ENCODE data around the gene EFEMP2. TPM values are rescaled to one million over a fixed set of nuclear protein-coding genes. Genes with fewer than 3 reads are reported as not detected.

EFEMP2 gene
- total and polyA plus RNA-seq, 5 experiments from 2014 or later = 1.8 to 16.9 (median 8.9) TPM; not detected in 1

DNA sequence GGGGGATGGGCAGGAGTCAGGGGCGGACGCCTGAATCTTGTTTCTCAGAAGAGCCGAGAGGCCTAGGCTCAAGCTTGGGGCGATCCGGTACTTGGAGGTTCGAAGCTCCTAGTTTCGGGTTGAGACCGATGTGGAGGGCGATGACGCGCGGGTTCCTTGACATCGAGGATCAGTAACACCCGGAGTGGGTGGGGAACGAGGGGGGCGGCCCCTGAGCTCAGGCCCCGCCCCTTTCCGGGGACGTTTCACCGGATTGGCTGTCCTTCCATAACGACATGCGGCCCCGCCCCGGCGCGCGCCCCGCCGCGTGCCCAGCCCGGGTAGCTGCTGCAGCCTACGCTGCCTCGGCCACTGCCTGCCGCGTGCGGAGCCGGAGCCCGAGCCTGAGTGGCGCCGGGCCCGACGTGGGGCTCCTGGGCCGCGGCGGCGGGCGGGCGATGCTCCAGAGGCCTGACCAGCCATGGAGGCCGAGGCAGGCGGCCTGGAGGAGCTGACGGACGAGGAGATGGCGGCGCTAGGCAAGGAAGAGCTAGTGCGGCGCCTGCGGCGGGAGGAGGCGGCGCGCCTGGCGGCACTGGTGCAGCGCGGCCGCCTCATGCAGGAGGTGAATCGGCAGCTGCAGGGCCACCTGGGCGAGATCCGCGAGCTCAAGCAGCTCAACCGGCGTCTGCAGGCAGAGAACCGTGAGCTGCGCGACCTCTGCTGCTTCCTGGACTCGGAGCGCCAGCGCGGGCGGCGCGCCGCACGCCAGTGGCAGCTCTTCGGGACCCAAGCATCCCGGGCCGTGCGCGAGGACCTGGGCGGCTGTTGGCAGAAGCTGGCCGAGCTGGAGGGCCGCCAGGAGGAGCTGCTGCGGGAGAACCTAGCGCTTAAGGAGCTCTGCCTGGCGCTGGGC, 18.0 kb upstream of the EFEMP2 start, which contains the start of gene CCDC85B:
CCDC85B (plus strand) TSS at position 350 of the 895 bp plus-strand sequence; CDS start at position 461, 111 bp downstream.
- H3K9me3 Mint-ChIP-seq = no peaks in the 10 kb centered on the region
- peaks cover 0 to 8% (median 0%) of the 10 kb centered on the region in 3 donors for H3K36me3 Mint-ChIP-seq
- POLR2A ChIA-PET = interaction anchor here (0.5 to 16.8 kb wide), 34 partner anchors 10 to 1964 kb away, joined by 3 to 405 read pairs (median 7); partner anchors contain the start of genes AP5B1, BANF1, C11orf68 and CD248
- peak within 1 kb of the TSS; percentile 94 to 100 (median 99) for H3K27ac Mint-ChIP-seq
- no peaks in the 10 kb centered on the region for H3K27me3 Mint-ChIP-seq
- H3K4me1 Mint-ChIP-seq = peaks cover 34 to 77% (median 68%) of the 10 kb centered on the region in 4 donors
- ATAC-seq (peak; percentile 69 to 73), DNase-seq (peak; percentile 96 to 99 (median 99))
- H3K4me3 Mint-ChIP-seq = peak within 1 kb of the TSS; percentile 87 to 96 (median 90)

DNA sequence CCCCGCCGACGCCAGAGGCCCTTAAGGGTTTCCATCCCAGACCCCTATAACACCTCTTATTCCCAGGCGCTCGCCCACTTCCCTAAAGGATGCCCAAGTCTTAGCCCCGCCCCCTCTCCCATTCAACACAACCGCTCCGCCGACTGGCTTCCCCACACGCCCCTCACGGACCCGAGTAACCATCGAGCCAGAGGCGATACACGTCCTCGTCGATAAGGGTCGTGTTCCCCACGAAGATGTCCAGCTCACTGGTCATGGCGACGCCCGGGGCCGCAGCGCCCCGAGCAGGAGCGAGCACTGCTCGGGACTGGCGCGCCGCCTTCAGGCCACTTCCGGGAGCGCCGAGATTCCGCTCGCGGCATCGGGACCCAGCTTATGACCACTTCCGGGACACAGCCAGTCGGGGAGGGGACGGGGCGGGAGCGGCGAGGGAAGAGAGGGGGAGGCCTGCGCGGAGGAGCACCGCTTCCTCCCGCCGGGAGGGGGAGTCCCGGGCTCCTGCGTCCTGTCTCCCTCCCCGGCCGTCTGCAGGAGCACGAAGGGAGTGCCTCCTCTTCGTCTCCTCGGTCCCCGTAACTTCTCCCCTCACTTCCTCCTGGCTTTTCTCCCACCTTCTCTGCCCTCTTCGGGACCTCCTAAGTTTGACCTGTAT, 15.7 kb upstream of the EFEMP2 start, which contains the start of gene FIBP:
FIBP (minus strand) TSS at position 309 of the 652 bp plus-strand sequence; CDS start at position 256, 53 bp downstream.
- ATAC-seq (peak; percentile 50 to 57), DNase-seq (peak; percentile 85 to 98 (median 91))
- Mint-ChIP-seq H3K27ac (peak within 1 kb of the TSS; percentile 94 to 100 (median 99)), H3K36me3 (peaks cover 0 to 26% (median 0%) of the 10 kb centered on the region in 3 donors), H3K27me3 (no peaks in the 10 kb centered on the region), H3K4me1 (peaks cover 38 to 79% (median 72%) of the 10 kb centered on the region in 4 donors), H3K4me3 (peak within 1 kb of the TSS; percentile 87 to 96 (median 90)), H3K9me3 (no peaks in the 10 kb centered on the region)
- POLR2A ChIA-PET = interaction anchor here (0.8 to 16.8 kb wide), 22 partner anchors 12 to 324 kb away, joined by 3 to 405 read pairs (median 6); partner anchors contain the start of genes BANF1, C11orf68, CFL1 and CTSW

DNA sequence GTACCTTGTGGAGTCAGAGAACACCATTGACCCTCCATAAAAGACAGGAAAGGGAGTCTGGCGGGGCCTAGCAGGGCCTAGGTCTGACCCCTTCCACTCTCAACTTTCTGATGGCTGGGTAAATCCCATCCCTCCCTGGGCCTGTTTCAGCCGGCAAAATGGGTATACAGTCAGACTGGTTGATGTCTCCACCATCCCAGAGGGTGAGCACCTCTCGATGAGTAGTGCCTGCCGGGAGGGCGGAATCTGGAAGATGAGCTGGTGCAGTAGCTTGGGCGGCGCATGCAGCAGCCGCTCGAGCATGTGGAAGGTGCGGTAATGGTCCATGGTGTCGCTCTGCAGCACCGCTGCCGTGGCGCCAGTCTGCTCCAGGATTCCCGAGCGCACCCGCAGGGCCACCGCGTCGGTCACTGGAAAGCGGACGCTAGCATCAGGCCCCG, 15.1 kb upstream of the EFEMP2 start:
- Mint-ChIP-seq H3K27ac (peak overlapping the region; percentile 94 to 100 (median 99)), H3K36me3 (peaks cover 0 to 28% (median 0%) of the 10 kb centered on the region in 3 donors)
- POLR2A ChIA-PET = interaction anchor here (0.7 to 16.8 kb wide), 21 partner anchors 13 to 1016 kb away, joined by 3 to 405 read pairs (median 5); partner anchors contain the start of genes BANF1, C11orf68, CFL1 and CTSW

DNA sequence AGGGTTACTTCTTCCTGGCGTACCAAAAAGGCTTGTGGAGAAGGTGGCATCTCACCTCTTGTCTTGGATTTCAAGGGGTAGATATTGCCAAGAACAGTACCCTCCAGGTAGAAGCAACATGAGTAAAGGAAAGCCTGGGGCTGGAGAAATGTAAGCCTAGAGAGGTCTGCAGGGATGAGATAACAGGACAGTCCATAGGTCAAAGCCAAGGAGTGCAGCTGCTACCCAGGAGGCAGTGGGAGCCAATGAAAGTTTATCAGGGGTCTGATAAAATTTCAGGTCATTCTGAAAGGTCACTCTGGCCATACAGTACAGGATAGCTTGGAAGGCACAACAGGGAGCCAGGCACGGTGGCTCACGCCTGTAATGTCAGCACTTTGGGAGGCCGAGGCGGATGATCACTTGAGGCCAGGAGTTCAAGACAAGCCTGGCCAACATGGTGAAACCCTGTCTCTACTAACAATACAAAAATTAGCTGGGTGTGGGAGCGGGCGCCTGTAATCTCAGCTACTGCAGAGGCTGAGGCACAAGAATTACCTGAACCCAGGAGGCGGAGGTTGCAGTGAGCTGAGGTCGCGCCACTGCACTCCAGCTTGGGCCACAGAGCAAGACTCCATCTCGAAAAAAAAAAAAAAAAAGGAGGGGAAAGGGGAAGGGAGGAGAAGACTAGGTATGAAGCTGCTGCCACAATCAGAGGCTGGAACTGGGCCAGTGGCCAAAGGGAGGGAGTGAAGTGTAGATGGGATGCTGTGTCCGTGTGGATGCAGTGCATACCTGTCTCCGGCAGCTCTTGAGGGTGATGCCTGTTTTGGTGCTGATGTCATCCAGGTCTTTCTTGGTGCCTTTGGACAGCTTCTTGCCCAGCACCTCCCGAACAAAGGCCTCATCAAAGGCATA, 14.5 kb upstream of the EFEMP2 start:
- Mint-ChIP-seq H3K9me3 (no peaks in the 10 kb centered on the region), H3K4me1 (peaks cover 30 to 72% (median 63%) of the 10 kb centered on the region in 4 donors), H3K36me3 (peaks cover 0 to 30% (median 2%) of the 10 kb centered on the region in 3 donors), H3K4me3 (peak overlapping the region; percentile 87 to 96 (median 90)), H3K27ac (peak overlapping the region; percentile 94 to 100 (median 99)), H3K27me3 (no peaks in the 10 kb centered on the region)
- DNase-seq (no peak), ATAC-seq (no peak)
- POLR2A ChIA-PET = interaction anchor here (0.6 to 16.8 kb wide), 15 partner anchors 12 to 1015 kb away, joined by 3 to 405 read pairs (median 5); partner anchors contain the start of genes C11orf68, CFL1, CTSW and DRAP1

More for the DNA sequence above, 15.1 kb upstream of the EFEMP2 start:
- no peaks in the 10 kb centered on the region for H3K9me3 Mint-ChIP-seq
- H3K27me3 Mint-ChIP-seq = no peaks in the 10 kb centered on the region
- H3K4me1 Mint-ChIP-seq = peaks cover 37 to 74% (median 67%) of the 10 kb centered on the region in 4 donors
- peak overlapping the region; percentile 87 to 96 (median 90) for H3K4me3 Mint-ChIP-seq
- DNase-seq (peak in 2 of 10 donors; percentile 9 to 22), ATAC-seq (no peak)

DNA sequence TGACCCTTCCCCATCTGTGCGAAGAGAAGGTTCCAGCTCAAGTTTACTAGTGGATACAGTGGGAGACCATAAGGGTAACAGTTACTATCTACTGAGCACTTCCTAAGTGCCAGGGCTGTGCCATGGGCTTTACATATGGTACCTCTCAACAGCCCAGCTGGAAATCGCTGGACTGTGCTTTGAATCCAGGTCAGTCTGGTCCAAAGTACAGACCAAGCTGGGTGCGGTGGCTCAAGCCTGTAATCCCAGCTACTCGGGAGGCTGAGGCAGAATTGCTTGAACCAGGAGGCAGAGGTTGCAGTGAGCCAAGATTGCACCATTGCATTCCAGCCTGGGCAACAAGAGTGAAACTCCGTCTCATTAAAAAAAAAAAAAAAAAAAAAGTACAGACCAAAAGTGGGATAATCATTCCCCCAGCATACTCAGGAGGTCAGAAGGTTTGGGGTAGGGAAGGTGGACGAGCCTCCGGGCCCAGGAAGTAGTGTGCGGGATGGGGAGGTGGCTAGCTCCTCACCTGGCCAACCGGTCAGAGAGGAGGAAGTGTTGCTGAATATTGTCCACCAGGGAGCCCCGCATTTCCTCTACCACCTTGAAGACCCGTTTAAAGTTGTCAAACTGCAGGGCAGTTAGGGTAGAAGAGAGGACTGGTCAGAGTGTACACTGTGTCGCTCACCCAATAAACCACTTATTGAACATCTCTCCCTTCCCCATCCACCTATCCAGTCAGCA, 13.4 kb upstream of the EFEMP2 start:
- Mint-ChIP-seq H3K27me3 (no peaks in the 10 kb centered on the region), H3K9me3 (no peaks in the 10 kb centered on the region), H3K36me3 (peaks cover 0 to 33% (median 2%) of the 10 kb centered on the region in 3 donors), H3K4me1 (peaks cover 29 to 78% (median 66%) of the 10 kb centered on the region in 4 donors), H3K27ac (peak overlapping the region in 5 of 10 donors; percentile 59 to 100 (median 94)), H3K4me3 (peak overlapping the region in 7 of 10 donors; percentile 29 to 96 (median 89))
- no peak for DNase-seq
- POLR2A ChIA-PET = interaction anchor here (0.6 to 16.8 kb wide), 14 partner anchors 11 to 1720 kb away, joined by 3 to 405 read pairs (median 8); partner anchors contain the start of genes C11orf68, CFL1, CTSW and DRAP1
- no peak for ATAC-seq

DNA sequence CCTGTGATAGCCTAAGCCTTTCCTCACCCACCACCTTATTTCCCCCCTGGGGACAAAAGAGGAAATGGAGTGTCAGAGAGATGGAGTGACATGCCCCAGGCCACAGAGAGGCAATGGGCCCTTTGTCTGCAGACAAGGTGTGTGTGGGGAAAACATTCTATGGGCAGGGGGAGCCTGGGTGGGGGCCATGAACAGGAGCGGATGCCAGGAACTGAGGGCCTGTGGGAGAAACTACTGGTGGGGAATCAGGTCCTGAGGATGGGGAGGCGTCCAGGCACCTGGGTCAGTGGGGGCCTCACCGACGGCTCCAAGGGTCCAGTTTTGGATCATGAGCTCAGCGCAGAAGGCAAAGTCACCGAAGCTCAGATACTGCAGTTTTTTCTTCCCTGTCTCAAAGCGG, 12.6 kb upstream of the EFEMP2 start:
- DNase-seq (no peak), ATAC-seq (no peak)
- H3K9me3 Mint-ChIP-seq = no peaks in the 10 kb centered on the region
- H3K27me3 Mint-ChIP-seq = no peaks in the 10 kb centered on the region
- H3K36me3 Mint-ChIP-seq = peaks cover 0 to 33% (median 2%) of the 10 kb centered on the region in 3 donors
- peak overlapping the region in 1 of 10 donors; percentile 45 for H3K4me3 Mint-ChIP-seq
- POLR2A ChIA-PET = interaction anchor here (0.6 to 16.8 kb wide), 16 partner anchors 10 to 1720 kb away, joined by 3 to 405 read pairs (median 6); partner anchors contain the start of genes AP5B1, CFL1, CTSW and EFEMP2
- peak overlapping the region in 6 of 10 donors; percentile 50 to 90 (median 66) for H3K27ac Mint-ChIP-seq
- H3K4me1 Mint-ChIP-seq = peaks cover 34 to 84% (median 71%) of the 10 kb centered on the region in 4 donors

DNA sequence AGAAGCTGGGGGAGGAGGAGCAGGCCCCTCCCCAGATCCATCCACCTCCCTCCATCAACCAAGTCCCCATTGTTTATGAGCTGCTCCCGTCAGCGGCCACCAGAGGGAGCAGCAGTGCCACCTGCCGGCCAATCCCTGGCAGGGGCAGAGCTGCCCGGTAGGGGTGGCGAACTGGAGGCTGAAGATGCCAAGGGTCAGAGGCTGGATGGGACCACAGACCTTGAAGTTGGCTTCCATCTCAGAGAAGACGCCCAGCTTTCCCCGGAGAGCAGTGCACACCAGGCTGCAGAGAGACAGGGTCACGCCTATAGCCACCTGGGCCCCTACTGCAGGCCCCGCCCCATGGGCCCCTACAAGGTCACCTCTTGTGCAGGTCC, 12.1 kb upstream of the EFEMP2 start:
- DNase-seq (peak; percentile 69 to 86 (median 81)), ATAC-seq (peak; percentile 48 to 52)
- no peaks in the 10 kb centered on the region for H3K9me3 Mint-ChIP-seq
- H3K27me3 Mint-ChIP-seq = no peaks in the 10 kb centered on the region
- H3K4me1 Mint-ChIP-seq = peaks cover 29 to 84% (median 70%) of the 10 kb centered on the region in 4 donors
- peak overlapping the region; percentile 51 to 90 (median 77) for H3K27ac Mint-ChIP-seq
- H3K36me3 Mint-ChIP-seq = peaks cover 0 to 33% (median 2%) of the 10 kb centered on the region in 3 donors
- peak overlapping the region in 6 of 10 donors; percentile 16 to 79 (median 32) for H3K4me3 Mint-ChIP-seq
- POLR2A ChIA-PET = interaction anchor here (0.6 to 16.8 kb wide), 19 partner anchors 9 to 428 kb away, joined by 3 to 405 read pairs (median 5); partner anchors contain the start of genes AP5B1, BANF1, CFL1 and CTSW

DNA sequence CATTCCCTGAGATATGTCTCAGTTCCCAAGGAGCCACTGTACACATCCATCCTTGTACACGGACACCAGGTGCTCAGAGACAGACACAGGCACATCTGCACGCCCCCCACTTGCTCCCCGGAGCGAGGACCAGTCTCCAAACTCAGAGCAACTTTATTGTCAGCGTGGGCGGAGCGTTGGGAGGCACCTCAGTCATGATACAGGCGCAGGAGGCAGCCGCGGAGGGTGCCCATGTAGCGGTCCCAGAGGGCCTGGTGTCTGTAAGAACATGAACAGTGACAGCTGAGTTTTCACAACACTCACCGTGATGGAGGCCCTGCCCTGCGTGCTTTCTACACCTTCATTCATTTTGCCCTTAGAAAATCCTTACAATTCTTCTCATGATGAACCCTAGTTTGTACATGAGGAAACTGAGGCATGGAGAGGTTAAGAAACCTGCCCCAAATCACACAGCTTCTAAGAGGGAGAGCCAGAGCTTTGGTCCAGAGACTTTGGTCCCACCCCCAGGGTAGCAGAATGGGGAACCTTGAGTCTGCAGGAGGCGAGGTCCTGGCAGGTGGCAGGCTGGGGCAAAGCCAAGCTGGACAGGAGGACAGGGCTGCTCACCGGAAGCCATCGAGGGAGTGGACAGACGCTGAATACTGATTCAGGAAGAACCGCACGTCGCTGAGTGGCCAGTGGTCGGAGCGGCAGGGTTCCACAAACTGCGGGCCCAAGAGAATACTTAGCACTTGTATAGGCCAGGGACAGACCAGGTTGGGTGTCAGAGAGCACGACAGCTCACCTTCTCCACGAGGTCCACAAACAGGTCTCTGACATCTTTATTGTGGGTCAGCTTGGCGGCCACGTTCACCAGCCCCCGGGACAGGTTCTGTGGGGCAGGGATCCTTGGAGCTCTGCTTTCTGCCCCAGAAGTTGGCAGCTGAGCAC, 11.5 kb upstream of the EFEMP2 start:
- peak overlapping the region in 5 of 10 donors; percentile 16 to 79 (median 23) for H3K4me3 Mint-ChIP-seq
- POLR2A ChIA-PET = interaction anchor here (0.6 to 16.8 kb wide), 19 partner anchors 9 to 231 kb away, joined by 3 to 405 read pairs (median 5); partner anchors contain the start of genes AP5B1, BANF1, CFL1 and CTSW
- H3K27me3 Mint-ChIP-seq = no peaks in the 10 kb centered on the region
- peaks cover 25 to 84% (median 70%) of the 10 kb centered on the region in 4 donors for H3K4me1 Mint-ChIP-seq
- H3K36me3 Mint-ChIP-seq = peaks cover 0 to 33% (median 2%) of the 10 kb centered on the region in 3 donors
- peak overlapping the region; percentile 60 to 90 (median 83) for H3K27ac Mint-ChIP-seq
- DNase-seq (no peak), ATAC-seq (no peak)
- H3K9me3 Mint-ChIP-seq = no peaks in the 10 kb centered on the region

DNA sequence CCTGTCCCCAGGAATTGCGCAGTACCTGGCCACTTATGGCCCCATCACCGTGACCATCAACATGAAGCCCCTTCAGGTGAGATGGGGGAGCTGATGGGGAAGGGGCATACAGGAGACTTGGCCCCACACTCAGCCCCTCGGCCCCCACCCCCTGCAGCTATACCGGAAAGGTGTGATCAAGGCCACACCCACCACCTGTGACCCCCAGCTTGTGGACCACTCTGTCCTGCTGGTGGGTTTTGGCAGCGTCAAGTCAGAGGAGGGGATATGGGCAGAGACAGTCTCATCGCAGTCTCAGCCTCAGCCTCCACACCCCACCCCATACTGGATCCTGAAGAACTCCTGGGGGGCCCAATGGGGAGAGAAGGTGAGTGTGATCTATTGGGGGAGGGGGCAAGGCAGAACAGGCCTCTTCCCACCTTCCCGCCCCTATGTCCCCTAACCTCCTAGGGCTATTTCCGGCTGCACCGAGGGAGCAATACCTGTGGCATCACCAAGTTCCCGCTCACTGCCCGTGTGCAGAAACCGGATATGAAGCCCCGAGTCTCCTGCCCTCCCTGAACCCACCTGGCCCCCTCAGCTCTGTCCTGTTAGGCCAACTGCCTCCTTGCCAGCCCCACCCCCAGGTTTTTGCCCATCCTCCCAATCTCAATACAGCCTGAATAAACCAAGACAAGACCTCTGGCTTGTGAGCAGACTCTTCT, 10.6 kb upstream of the EFEMP2 start:
- H3K27ac Mint-ChIP-seq = peak overlapping the region in 5 of 10 donors; percentile 18 to 85 (median 48)
- no peak for DNase-seq
- H3K4me1 Mint-ChIP-seq = peaks cover 21 to 83% (median 72%) of the 10 kb centered on the region in 4 donors

More for the DNA sequence above, 10.6 kb upstream of the EFEMP2 start:
- POLR2A ChIA-PET = interaction anchor here (0.8 to 16.8 kb wide), 5 partner anchors 9 to 106 kb away, joined by 3 to 405 read pairs (median 4); partner anchors contain the start of genes CFL1 and MUS81
- H3K27me3 Mint-ChIP-seq = no peaks in the 10 kb centered on the region
- H3K9me3 Mint-ChIP-seq = no peaks in the 10 kb centered on the region
- H3K36me3 Mint-ChIP-seq = peaks cover 0 to 33% (median 2%) of the 10 kb centered on the region in 3 donors
- H3K4me3 Mint-ChIP-seq = no peak overlapping the region
- no peak for ATAC-seq

Measured in naive thymus-derived CD8-positive, alpha-beta T cell (primary cell).